Esophagus squamous epithelium (tissue), 4 donors: ENCODE data around the gene OPN1LW.

Source experiments
- CTCF ChIP-seq, 6 experiments: fragments of 450-650 bp in 4 of 6; fragments of 200-600 bp in 2 of 6; sonication (generic) in 2 of 6; IDR thresholded peaks; one replicate each; pipeline ENCODE4 v1.5.1; 2016 to 2019; ENCODE audit warnings: antibody characterized with exemption in 6 of 6, mild to moderate bottlenecking in 4 of 6, moderate library complexity in 4 of 6
- POLR2A ChIP-seq, 4 donors: fragments of 450-650 bp; IDR thresholded peaks; one replicate each; pipeline ENCODE4 v1.6.1; 2017; ENCODE audit warnings: antibody characterized with exemption in 4 of 4, mild to moderate bottlenecking in 4 of 4, moderate library complexity in 3 of 4

- TF ChIP-seq CTCF (IDR thresholded peaks at IDR 0.05) (no peak), POLR2A (IDR thresholded peaks at IDR 0.05) (no peak)
Measured at GRCh38 chrX:154115750-154116149, 28.3 kb upstream of the OPN1LW start.
